Epidermal melanocyte (primary cell): ENCODE results near the gene TREML2.
"Not testable (repeated sequence)": the region's sequence is repeated elsewhere in the genome, so short reads cannot be mapped to it uniquely, and the experiment has no call there.

Source experiments
- DNase-seq: peaks from one replicate; pipeline ENCODE4 v3.0.0; 2011; ENCODE audit warnings: low spot score; ENCODE audit not compliant: insufficient read length

The TREML2 gene

DNA sequence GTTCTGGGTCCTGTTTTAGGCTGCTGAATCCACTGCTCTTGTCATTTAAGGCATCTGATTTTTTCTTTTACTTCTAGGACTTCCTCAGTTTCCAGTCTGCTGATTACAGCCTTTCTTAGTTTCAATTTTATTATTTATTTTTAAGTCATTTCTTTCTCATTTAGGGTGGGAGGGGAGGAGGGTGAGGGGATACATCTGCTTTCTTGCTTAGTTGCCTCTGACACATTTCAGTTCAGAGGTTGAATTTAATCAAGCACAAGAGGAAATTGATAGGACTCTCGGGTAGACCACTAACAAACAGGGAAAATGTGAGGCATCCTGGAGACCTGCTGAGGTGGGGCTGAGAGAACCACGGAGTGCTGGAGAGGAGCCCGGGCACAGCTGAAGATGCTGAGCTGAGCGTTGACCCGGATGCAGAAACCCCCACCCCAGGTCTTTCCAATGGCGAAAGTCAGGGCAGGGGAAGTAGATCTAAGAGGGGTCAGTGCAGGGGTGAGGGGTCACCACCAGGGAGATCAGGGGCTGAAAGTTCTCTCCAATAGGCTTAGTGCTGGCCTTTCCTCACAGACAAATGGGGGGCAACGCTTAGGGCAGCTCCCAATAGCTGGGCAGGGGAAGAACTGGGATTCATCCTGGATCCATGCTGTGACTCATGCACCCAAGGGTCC lies 7.6 kb upstream of the TREML2 start:
- DNase-seq, result no peak

DNA sequence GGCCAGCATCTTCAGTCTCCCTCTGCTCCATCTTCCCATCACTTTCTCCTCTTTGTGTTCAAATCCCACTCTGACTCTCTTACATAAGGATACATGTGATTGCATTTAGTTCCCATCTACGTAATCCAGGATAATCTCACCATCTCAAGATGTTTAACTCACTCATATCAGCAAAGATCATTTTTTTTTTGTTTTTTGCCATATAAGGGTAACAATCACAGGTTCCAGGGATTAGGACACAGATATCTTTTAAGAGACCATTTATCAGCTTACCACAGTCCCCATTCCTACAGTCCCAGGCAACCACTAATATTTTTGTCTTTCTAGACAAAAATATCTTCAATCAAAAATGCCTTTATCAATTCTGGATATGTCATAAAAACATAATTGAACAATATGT lies 3.2 kb upstream of the TREML2 start:
- DNase-seq, result no peak

DNA sequence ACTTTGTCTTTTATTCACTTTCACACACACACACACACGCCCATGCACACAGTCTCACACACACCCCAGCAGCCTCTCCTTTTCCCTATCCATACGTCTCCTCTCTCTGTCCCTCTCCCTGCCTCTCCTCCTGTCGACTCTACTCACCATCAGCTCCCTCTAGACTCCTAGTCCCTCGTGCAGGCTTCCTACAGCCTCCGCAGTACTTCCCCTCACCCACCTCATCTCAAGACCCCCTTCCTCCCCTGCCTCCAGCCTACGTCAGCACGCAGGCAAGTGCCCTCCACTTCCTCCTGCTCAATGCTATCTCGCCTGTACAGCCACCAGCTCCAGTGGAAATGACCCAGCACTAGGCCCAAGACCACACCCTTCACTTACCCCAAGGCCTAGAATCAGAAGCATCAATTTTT lies 820 bp upstream of the TREML2 start:
- DNase-seq, result no peak

- no peak for DNase-seq
Measured at GRCh38 chr6:41200296-41200900, 551 bp downstream of the TREML2 start.

GRCh38 chr6:41199552-41200246 lies 1.2 kb downstream of the TREML2 start:
- DNase-seq, result no peak

GRCh38 chr6:41197234-41197633 lies 3.7 kb downstream of the TREML2 start:
- no peak for DNase-seq

DNA sequence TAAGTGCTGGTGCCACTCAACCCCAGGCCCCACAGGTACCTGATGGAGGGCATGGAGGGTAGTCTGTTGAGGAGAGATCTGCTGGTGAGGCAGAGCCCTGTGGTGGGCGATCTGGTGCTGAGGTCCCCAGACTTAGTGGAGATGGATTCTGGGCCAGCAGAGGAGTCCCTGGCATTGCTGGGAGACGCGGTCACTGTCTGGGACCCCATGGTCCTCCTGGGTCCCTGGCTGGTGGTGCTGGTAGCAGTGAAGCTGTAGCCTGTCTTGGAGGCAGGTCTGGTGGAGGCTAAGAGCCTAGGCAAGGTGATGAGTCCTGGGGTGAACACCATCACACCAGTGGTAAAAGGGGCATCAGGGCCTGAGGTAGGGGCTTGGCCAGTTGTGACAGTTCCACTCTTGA lies 6.6 kb downstream of the TREML2 start:
- no peak for DNase-seq

GRCh38 chr6:41193884-41194283 lies 7.1 kb downstream of the TREML2 start:
- no peak for DNase-seq

GRCh38 chr6:41193171-41193734 lies 7.7 kb downstream of the TREML2 start:
- DNase-seq, result no peak

DNA sequence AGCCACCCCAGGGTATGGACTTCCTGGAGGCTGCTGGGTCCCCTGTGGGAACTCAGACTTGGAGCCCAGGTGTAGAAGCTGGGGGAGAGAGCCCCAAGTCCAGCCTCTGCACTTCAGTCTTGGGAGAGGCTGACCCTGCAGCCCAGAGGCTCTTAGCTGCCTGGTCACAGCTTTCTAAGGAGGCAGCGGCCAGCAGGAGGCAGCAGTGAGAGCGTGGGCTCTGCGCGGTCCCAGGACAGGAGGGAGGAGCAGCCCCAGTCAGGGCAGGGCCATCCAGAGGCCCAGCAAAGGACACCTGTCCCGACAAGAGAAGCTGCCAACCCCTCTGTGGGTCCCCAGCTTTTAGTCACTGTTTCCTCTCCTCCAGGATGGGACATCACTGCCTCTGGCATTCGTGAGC lies 9.4 kb downstream of the TREML2 start:
- DNase-seq, result no peak

DNA sequence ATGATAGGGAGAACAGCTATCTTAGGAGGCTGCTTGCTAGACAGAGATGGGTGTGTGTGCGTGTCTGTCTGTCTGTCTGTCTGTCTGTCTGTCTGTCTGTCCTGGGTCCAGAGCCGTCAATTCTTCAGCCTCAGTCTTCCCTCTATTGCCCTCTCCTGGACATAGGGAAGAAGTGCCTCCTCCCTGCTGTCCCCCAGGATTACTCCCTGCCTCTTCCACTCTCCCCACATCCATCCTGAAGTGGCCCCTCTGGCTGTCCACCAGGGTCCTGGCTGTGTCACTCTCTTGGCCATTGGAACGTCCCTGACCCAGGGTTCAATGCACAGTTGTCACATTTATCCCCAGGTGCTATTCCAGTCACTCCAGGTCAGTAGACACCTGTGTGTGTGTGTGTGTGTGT lies 10.2 kb downstream of the TREML2 start:
- no peak for DNase-seq

DNA sequence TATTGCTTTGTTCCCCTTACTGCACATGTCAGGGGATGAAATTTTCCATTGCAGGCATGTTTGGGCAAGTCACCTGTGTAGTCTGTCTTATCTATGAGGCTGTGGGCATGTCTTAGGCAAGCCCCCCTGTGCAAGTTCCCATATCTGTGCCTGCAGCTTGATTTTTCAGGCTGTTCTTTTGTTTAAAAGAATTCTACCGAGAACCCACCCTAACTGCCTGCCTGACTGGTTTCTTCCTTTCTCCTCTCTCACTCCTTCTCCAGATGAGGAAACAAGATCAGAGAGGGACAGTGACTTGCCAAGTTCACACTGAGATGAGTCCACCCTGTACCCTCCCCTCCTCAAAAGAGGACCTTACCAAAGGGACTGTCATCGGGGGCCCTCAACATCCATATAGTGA lies 11.0 kb downstream of the TREML2 start:
- no peak for DNase-seq

DNA sequence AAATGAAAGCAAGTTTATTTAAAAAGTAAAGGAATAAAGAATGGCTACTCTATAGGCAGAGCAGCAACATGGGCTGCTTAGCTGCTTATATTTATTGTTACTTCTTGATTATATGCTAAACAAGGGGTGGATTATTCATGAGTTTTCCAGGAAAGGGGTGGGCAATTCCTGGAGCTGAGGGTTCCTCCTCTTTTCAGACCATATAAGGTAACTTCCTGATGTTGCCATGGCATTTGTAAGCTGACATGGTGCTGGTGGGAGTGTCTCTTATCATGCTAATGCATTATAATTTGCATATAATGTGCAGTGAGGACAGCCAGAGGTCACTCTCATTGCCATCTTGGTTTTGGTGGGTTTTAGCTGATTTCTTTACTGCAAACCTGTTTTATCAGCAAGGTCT lies 11.9 kb downstream of the TREML2 start:
- DNase-seq, result not testable (repeated sequence)

DNA sequence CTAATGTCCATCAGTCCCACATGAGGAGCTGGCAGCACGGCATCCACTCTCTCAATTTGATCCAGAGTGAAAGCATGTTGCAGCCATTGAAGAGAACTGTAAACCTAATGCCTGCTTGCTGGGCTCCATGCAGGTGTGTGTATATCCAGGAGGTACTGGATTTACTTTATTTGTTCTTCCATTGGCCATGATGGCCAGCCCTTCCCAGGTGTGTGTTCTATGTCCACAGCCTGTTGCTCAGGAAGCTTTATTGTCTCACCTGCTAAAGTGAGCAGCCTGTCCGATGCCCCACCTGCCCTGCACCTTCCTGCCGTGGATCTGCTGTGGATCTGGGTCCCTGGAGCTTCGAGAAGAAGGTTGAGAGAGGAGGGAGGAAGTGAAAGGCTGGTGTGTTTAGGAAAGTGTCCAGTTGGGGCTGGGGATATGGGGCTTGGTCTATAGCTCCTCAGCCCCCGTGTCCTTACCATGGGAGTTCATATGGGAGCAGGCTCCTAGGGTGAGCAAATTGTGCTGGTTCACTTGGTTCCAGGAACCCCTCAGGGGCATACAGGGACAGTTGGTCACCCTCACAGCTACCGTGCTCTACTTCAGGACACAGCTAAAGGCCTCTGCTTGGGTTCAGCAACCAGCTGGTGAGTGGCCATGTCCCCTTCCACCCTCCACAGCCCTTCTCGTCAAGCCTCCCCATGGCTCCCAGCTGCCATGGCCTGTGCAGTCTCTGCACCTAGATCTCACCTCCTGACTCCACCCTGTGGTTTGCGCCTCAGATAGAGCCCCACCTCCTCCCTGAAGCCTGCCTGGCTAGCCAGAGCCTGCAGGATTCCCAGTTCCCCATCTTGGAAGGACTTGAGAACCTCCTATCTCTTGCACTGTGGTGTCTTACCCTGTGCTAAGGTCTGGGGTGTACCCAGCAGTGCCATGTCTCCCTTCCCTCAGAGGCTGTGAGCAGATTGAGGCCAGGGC lies 12.7 kb downstream of the TREML2 start:
- DNase-seq, result no peak

DNA sequence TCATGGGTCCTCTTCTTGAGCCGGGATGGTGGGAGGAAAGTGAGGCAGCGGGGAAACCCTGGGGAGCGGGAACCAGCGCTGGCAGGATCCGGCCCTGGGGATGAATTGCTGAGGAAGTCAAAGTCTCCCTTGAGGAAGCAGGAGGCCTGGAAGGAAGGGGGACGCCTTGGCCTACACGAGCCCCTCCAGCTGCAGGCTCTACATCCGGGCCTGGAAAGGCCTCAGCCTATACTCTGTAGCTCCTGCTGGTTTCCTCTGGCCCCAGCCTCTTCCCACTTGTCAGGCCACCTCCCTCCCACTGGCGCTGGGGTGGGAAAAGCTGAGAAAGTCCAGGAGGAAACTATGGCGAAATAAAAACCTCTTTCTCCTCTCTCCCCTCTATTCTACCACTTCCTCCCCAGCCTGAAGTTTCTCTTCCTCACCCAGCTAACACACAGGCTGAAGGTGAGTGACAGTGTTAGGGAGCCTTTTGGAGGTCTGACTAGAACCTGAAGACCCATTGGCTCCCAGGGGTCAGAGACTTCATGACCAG lies 14.9 kb downstream of the TREML2 start:
- no peak for DNase-seq

- DNase-seq, result no peak
Measured at GRCh38 chr6:41184761-41185160, 16.2 kb downstream of the TREML2 start.

DNA sequence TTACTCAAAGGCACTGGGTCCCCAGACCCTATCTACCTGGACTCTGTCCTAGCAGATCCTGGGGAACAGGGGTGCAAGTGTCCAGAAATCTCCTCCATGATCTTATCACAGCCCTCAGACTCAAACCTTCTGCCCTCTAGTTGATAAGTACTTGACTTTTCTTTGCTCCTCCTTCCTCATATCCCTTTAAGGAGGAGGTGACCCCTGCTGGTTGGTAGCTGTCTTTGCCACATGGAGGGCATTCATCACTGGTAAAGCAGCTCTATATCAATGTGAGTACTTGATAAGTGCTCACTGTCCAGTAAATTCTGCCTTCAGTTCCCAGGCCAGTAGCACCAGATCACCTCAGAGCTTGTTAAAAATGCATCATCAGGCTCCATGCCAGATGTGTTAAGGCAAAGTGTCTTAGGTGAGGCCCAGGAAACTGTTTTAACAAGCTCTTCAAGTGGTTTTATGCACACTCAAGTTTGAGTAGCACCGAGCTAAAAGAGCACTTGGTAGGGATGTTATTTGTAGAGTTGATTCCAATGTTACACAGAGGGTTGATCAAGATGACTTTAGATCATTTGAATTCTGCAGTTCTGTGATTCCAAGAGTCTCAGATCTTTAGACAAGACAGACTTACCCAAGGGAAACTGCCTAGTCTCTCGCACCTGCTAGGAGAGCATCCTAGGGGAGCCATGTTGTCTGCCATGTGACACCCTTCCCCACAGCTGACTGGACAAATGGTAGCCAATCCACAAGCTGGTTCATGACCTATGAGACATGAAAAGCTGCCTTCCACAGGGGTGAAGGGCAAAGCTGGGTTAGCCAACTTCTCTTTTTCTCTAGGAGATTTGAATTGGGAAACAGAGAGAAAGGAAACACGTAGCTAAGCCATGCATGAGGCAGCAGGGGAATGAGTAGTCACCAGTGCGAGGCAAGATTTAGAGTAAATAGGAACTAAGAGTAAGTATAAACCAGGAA lies 18.6 kb downstream of the TREML2 start:
- peak; percentile 78 for DNase-seq

DNA sequence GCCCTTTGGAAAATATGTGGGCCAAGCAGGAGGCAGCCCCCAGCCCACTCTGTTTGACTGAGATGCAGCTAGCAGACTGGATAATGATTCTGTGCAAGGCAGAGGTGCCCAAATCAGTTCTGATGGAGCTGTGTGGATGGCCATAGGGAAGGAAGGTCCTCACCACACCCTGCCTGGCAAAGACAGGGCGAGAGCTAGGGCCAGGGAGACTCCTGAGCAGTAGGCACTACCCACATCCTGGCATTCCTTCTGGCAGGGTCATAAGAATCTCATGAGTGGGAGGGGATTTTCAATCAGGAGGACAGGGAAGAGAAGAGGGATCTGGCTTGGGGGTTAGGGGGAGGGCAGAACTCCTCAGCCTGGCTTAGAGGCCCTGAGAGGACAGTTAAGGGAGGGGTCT lies 19.4 kb downstream of the TREML2 start:
- DNase-seq, result no peak

DNA sequence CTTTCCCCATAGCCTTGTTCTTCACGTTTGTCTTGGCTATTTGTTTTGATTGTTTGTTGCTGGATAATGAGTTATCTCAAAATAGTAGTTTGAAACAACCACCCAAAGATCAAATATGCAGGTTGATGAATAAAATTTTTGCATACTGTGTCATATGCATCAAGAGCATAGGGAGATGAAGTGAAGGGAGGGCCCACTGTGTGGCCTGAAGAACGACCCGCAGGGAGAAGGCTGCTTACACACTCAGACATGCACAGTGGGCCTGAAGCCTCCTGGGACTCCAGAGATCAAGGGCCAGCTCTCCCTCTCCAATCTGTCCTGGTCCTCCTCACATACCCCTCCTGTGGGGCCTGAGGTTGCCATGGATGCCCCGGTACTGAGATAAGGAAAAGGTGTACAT lies 21.8 kb downstream of the TREML2 start:
- no peak for DNase-seq

DNA sequence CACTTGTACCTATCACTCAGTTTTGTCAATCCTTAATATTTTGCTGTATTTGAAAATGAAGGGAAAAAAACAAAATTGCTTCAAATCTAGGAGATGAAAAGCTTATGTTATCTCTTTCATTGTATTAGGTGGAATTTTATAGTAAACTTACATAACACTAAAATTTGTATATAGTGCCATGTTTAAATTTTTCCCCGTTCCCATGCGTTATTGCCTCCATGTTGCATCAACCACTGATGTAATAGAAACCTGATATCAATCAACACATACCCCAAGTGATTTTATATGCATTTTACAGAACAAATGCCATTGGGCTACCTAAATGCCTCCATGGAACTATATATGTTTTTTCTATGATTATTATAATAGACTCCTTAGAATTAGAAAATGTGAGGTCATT lies 23.3 kb downstream of the TREML2 start:
- DNase-seq, result no peak
